B cell (primary cell): Measurements from ENCODE around the gene NPBWR2. TPM values are rescaled to one million over a fixed set of nuclear protein-coding genes. Genes with fewer than 3 reads are reported as not detected.
A peak's percentile ranks its signal among the peaks of the same experiment; 100 is the strongest.

Source experiments
- ATAC-seq: fragments of 200-7000 bp; cut with Tn5 transposase; one replicate; pipeline ENCODE4 v1.10.0; 2021; ENCODE audit warnings: low read depth, mild to moderate bottlenecking, moderate number of reproducible peaks, moderate library complexity
- CTCF ChIA-PET: fragments of 350-600 bp; sonication (Branson Sonifier 250); formaldehyde crosslinking; loops from one replicate; lab custom pipeline; 2021; ENCODE audit warnings: antibody characterized with exemption, inconsistent platforms; lab: Charles Lee
- POLR2A ChIA-PET: fragments of 350-600 bp; sonication (Branson Sonifier 250); formaldehyde crosslinking; loops from one replicate; lab custom pipeline; 2021; ENCODE audit warnings: antibody characterized with exemption; lab: Charles Lee
- DNase-seq: peaks from one replicate; pipeline ENCODE4 v3.0.0; 2013
- H2AFZ ChIP-seq: 2 replicates; pipeline ENCODE4 v1.6.1; 2012; ENCODE audit warnings: mild to moderate bottlenecking, low read depth, low read length; ENCODE audit not compliant: insufficient read depth, poor library complexity, severe bottlenecking
- H3K27ac ChIP-seq, 2 donors: 1 replicate in 1 of 2; 2 replicates in 1 of 2; pipeline ENCODE4 v1.5.1; 2012 to 2013; ENCODE audit warnings: low read length in 2 of 2, mild to moderate bottlenecking in 2 of 2, moderate library complexity in 1 of 2
- H3K27me3 ChIP-seq, 4 experiments: fragments of 200-600 bp in 1 of 4; sonication (generic) in 1 of 4; replicated peaks in 1 of 4; 1 replicate in 2 of 4; 2 replicates in 2 of 4; pipeline versions ENCODE4 v1.6.1 to v1.7.0; 2013 to 2016; ENCODE audit warnings: low read length in 3 of 4, mild to moderate bottlenecking in 2 of 4, mixed read lengths in 1 of 4, moderate library complexity in 1 of 4; ENCODE audit not compliant: insufficient read depth in 4 of 4, control insufficient read depth in 3 of 4; ENCODE audit errors: control extremely low read depth in 1 of 4
- H3K36me3 ChIP-seq, 2 experiments: replicated peaks in 1 of 2; 1 replicate in 1 of 2; 2 replicates in 1 of 2; pipeline versions ENCODE4 v1.6.1 to v1.7.1; 2013; ENCODE audit warnings: low read length in 1 of 2; ENCODE audit not compliant: insufficient read depth in 2 of 2, control insufficient read depth in 1 of 2; ENCODE audit errors: control extremely low read depth in 1 of 2, extremely low read depth in 1 of 2
- H3K4me1 ChIP-seq, 2 donors: fragments of 200-600 bp in 1 of 2; sonication (generic) in 1 of 2; 1 replicate in 1 of 2; 2 replicates in 1 of 2; pipeline versions ENCODE4 v1.5.1 to v1.6.1; 2013 to 2017; ENCODE audit warnings: low read length in 2 of 2; ENCODE audit not compliant: control insufficient read depth in 2 of 2, insufficient read depth in 2 of 2
- H3K4me2 ChIP-seq: replicated peaks from 2 replicates; pipeline ENCODE3; 2012; ENCODE audit warnings: mild to moderate bottlenecking, low read depth, low read length; ENCODE audit not compliant: poor library complexity, severe bottlenecking
- H3K4me3 ChIP-seq, 5 experiments: fragments of 200-600 bp in 1 of 5; sonication (generic) in 1 of 5; 1 replicate in 3 of 5; 2 replicates in 2 of 5; pipeline versions ENCODE4 v1.5.1 to v1.7.0; 2011 to 2016; ENCODE audit warnings: low read length in 4 of 5, mild to moderate bottlenecking in 4 of 5, low read depth in 2 of 5, control low read depth in 1 of 5, moderate library complexity in 1 of 5; ENCODE audit not compliant: insufficient read depth in 1 of 5; ENCODE audit errors: control extremely low read depth in 1 of 5, extremely low read depth in 1 of 5
- H3K79me2 ChIP-seq: fragments of 200-600 bp; sonication (generic); one replicate; pipeline ENCODE4 v1.6.0; 2016; ENCODE audit warnings: low read length; ENCODE audit not compliant: control insufficient read depth, insufficient read depth
- H3K9ac ChIP-seq: fragments of 200-600 bp; sonication (generic); 2 replicates; pipeline ENCODE4 v1.6.1; 2017; ENCODE audit warnings: mild to moderate bottlenecking, low read length, moderate library complexity
- H3K9me3 ChIP-seq, 3 donors: one replicate each; pipeline versions ENCODE4 v1.6.1 to v1.7.1; 2013; ENCODE audit warnings: low read length in 2 of 3; ENCODE audit not compliant: control insufficient read depth in 2 of 3, insufficient read depth in 1 of 3; ENCODE audit errors: control extremely low read depth in 1 of 3
- H4K20me1 ChIP-seq: 2 replicates; pipeline ENCODE4 v1.6.0; 2012; ENCODE audit warnings: mild to moderate bottlenecking, low read length; ENCODE audit not compliant: insufficient read depth, control insufficient read depth, poor library complexity, severe bottlenecking
- H3K27ac Mint-ChIP-seq: one replicate; pipeline ENCODE4 v1.8.0; 2021; ENCODE audit warnings: mixed read lengths
- H3K27me3 Mint-ChIP-seq: one replicate; pipeline ENCODE4 v1.8.0; 2021; ENCODE audit warnings: mixed read lengths
- H3K4me1 Mint-ChIP-seq: one replicate; pipeline ENCODE4 v1.8.0; 2021; ENCODE audit warnings: mixed read lengths
- H3K4me3 Mint-ChIP-seq: one replicate; pipeline ENCODE4 v1.8.0; 2021; ENCODE audit warnings: mixed read lengths
- H3K9me3 Mint-ChIP-seq: one replicate; pipeline ENCODE4 v1.8.0; 2022; ENCODE audit warnings: mixed read lengths; ENCODE audit not compliant: insufficient read depth
- EZH2 ChIP-seq: IDR thresholded peaks from 2 replicates; pipeline ENCODE4 v1.6.1; 2012; ENCODE audit warnings: borderline replicate concordance, low read depth, mild to moderate bottlenecking, moderate library complexity, low read length; ENCODE audit not compliant: insufficient read depth, poor library complexity, severe bottlenecking
- WGBS: methylation state at CpG from one replicate; pipeline ENCODE4 v1.1.5; 2013; ENCODE audit warnings: missing lambda C conversion rate; ENCODE audit not compliant: insufficient coverage; 5-methylcytosine and 5-hydroxymethylcytosine counted together
- intact Hi-C: fragments of 100-400 bp; cut with micrococcal nuclease; formaldehyde crosslinking; loops from one replicate; pipeline ENCODE4 v1.10.0; 2022
- polyA plus RNA-seq: library from polyadenylated mRNA; depleted of rRNA; stranded (reverse); fragments of >200 nt; gene quantifications from 2 replicates; pipeline ENCODE4 v1.2.3, GENCODE V29; 2012
- total RNA-seq, 2 donors: library from RNA; stranded (reverse); fragments of 120-200 nt in 1 of 2; gene quantifications; 1 replicate in 1 of 2; 2 replicates in 1 of 2; pipeline versions ENCODE4 v1.2.3 to v1.2.4, GENCODE V29; 2013 to 2022
- TF ChIP-seq, protein P1 (sequence below): fragments of 200-600 bp; IDR thresholded peaks from one replicate; pipeline ENCODE4 v1.8.0; 2022; ENCODE audit warnings: antibody characterized with exemption, mild to moderate bottlenecking

Gene NPBWR2
- total and polyA plus RNA-seq, 2 donors (not counting 1 experiment from before 2014, with no cell fraction given), result 0.21 TPM; not detected in 1

DNA sequence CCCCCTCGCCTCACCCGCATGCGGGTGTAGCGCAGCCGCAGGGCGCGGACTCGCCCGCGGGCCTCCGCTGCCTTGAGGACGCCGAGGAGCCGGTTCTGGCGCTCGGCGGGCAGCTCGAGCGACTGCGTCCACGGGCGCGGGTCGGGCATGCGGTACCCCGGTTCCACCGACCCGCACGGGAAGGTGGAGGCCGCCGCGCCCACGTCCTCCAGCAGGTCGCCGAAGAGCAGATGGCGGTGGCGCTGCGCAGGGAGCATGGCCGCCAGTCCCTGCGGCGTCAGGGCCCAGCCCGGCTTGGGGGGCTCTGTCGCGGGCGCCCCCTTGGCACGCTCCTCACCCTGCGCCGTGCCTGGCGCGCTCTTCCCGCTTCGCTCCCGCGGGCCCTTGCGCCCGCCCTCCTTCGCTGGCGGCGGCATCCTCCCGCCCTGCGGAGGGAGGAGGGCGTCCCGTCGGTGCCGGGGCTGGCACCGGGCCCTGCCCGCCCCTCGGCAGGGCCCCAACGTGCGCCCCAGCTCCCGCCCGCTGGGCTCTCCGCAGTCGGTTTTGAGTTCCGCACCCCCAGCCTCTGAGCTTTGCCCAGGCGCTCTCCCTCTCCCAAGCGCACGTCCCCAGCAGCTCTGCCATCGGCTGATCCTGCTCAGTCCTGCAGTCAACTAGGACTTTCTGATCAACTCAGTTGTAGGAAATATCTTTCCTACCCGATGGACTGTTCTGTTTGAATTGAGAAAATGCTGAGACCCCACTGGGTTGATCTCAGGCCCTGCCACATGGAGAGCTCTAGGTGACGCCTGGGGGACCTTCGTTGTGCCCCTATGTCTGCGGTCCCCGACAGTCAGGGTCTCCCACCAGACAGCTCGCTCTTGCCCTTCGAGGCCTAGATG, 23.3 kb downstream of the NPBWR2 start, which contains the start of gene LKAAEAR1:
TSS of gene LKAAEAR1 (minus strand) at position 595 of the 881 bp plus-strand sequence. CDS start at position 416, 179 bp downstream.
- peak within 1 kb of the TSS; percentile 69 for H2AFZ ChIP-seq
- no peak for ATAC-seq
- CTCF ChIA-PET, result interaction anchor here (0.7 to 11.8 kb wide), 16 partner anchors 12 to 218 kb away, joined by 3 to 220 read pairs (median 6); partner anchors contain the start of genes NPBWR2, SAMD10 and TCEA2
- H3K36me3 ChIP-seq, result no peaks in the 10 kb centered on the region
- peak within 1 kb of the TSS; percentile 61 for H3K9ac ChIP-seq
- peaks cover under 1% of the 10 kb centered on the region for H3K79me2 ChIP-seq
- WGBS, result 3% methylated on average over 86 of the region's 86 CpGs
- H3K4me2 ChIP-seq, result peak within 1 kb of the TSS; percentile 96
- H4K20me1 ChIP-seq, result peaks cover 23% of the 10 kb centered on the region
- DNase-seq, result peak; percentile 47
- Mint-ChIP-seq H3K4me3 (peak within 1 kb of the TSS; percentile 90), H3K4me1 (peaks cover 35% of the 10 kb centered on the region), H3K27ac (peak within 1 kb of the TSS; percentile 76), H3K27me3 (peaks cover 11% of the 10 kb centered on the region), H3K9me3 (no peaks in the 10 kb centered on the region)
- intact Hi-C loops, result loop anchor here (1.0 to 5.0 kb wide), 4 partner anchors 16 to 102 kb away; partner anchors contain the start of gene PRPF6
- peaks cover 40 to 42% of the 10 kb centered on the region in 2 donors for H3K4me1 ChIP-seq
- H3K27me3 ChIP-seq, result peaks cover 0 to 14% (median 3%) of the 10 kb centered on the region in 4 experiments
- H3K27ac ChIP-seq, result no peak within 1 kb of the TSS
- POLR2A ChIA-PET, result interaction anchor here (0.7 to 2.7 kb wide), 7 partner anchors 16 to 45 kb away, joined by 3 to 21 read pairs (median 3); partner anchors contain the start of genes NPBWR2 and TCEA2
- H3K9me3 ChIP-seq, result peaks cover 0 to 18% (median 0%) of the 10 kb centered on the region in 3 donors
- TF ChIP-seq, protein P1, sequence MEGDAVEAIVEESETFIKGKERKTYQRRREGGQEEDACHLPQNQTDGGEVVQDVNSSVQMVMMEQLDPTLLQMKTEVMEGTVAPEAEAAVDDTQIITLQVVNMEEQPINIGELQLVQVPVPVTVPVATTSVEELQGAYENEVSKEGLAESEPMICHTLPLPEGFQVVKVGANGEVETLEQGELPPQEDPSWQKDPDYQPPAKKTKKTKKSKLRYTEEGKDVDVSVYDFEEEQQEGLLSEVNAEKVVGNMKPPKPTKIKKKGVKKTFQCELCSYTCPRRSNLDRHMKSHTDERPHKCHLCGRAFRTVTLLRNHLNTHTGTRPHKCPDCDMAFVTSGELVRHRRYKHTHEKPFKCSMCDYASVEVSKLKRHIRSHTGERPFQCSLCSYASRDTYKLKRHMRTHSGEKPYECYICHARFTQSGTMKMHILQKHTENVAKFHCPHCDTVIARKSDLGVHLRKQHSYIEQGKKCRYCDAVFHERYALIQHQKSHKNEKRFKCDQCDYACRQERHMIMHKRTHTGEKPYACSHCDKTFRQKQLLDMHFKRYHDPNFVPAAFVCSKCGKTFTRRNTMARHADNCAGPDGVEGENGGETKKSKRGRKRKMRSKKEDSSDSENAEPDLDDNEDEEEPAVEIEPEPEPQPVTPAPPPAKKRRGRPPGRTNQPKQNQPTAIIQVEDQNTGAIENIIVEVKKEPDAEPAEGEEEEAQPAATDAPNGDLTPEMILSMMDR, result peak; percentile 41
- TF ChIP-seq EZH2, result no peak
- peak within 1 kb of the TSS in 4 of 5 experiments; percentile 32 to 62 (median 56) for H3K4me3 ChIP-seq
